Fibroblast of skin of right quadriceps (primary cell): ENCODE measurements around the gene SNRNP35.
"Not testable (repeated sequence)": the region's sequence is repeated elsewhere in the genome, so short reads cannot be mapped to it uniquely, and the experiment has no call there.

ENCODE experiments used
- DNase-seq: peaks from one replicate; pipeline ENCODE4 v3.0.0-alpha.2; 2013

SNRNP35 gene

DNA sequence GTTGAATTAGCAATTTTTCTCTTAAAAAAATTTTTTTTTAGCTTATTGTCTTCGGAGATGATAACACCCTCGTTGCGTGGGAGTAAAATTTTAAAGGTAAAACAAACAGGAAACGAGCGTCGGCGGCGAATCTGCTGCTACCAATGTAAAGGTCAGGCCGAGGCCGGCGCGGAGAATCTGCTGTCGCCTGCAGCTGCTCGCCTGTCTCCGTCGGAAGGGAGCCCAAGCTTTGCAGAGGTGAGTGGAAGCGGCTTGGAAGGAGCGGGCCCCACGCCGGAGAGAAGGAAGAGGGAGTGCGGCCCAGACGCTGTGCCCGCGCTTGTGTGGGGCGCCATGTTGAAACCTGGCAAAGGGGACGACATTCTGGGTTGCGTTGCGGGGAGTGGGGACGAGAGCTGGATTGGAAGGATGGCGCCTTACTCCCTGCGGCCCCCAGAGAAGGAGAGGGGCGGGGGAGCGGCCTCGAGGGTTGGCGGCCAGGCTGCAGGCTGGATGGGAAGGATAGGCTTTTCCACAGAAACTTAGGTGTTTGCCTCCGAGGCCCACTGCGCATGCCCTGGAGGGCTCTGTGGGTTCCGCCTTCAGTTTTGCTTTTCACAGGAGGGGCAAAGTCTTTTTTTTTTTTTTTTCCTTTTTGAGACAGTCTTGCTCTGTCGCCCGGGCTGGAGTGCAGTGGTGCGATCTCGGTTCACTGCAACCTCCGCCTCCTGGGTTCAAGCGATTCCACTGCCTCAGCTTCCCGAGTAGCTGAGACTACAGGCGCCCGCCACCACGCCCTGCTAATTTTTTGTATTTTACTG is at the start of gene SNRNP35:
SNRNP35 (plus strand) TSS at position 160 of the 800 bp plus-strand sequence. CDS start 7,402 bp downstream, outside the sequence.
- peak; percentile 89 for DNase-seq

DNA sequence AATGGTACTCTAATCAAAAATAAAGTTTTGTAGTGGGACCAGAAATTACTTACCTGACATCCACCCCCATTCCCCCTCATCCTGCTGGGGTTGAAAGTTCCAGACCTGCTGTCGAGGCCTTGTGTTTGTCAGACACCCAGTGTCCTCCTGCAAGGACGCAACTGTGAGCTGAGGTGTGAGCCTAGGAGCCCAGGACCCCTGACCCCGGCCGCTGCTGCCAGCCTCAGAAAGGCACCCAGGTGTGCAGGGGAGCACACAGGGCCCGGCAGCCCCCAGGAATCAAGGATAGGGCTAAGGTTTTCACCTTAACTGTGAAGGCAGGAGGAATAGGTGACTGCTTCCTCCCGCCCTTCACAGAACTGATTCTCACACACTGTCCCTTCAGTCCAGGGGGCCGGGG is 49.3 kb upstream of the SNRNP35 start:
- DNase-seq, result not testable (repeated sequence)

- DNase-seq, result not testable (repeated sequence)
Measured at GRCh38 chr12:123409284-123410040, 48.5 kb upstream of the SNRNP35 start.

- DNase-seq, result no peak
Measured at GRCh38 chr12:123410041-123410412, 47.9 kb upstream of the SNRNP35 start.

DNA sequence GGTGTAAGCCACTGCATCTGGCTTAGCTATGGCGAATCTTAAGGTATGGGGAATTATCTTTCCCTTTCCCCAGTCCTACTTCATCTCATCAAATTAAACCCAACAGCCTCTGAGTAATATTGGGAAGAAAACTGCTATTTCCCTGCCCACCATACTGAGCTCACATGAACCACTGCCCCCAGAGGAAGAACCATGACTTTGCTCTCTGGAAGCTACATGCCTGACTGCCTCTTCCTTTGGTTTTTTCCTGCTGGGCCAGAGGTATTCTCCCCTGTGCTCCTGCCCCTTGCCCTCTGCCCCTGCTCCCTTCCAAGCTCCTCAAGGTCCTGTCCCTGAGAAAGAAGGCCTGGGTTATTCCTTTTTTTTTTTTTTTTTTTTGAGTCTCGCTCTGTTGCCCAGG is 36.6 kb upstream of the SNRNP35 start:
- DNase-seq, result no peak

DNA sequence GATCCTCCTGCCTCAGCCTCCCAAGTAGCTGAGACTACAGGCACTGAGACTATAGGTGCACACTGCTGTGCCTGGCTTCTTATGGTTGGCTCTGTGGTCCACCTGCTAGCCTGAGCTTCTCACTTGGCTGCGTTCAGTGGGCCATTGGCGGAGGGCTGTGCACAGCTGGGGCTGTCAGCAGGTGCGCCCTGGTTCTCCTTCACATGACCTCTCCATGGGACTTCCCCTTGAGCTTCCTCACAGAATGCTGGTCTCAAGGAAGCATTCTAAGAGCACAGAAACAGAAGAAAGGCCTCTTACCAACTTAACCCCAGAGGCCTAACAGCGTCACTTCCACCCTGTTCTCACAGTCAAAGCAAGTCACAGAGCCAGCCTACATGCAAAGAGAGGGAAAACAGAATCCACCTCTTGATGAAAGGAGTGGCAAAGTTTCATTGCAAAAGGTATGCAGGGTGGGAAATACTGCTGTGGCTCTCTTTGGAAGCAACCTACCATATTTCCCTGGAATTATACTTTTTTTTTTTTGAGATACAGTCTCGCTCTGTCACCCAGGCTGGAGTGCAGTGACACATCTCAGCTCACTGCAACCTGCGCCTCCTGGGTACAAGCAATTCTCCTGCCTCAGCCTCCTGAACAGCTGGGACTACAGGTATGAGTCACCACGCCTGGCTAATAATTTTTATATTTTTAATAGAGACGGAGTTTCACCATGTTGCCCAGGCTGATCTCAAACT is 30.7 kb upstream of the SNRNP35 start:
- DNase-seq, result no peak

DNA sequence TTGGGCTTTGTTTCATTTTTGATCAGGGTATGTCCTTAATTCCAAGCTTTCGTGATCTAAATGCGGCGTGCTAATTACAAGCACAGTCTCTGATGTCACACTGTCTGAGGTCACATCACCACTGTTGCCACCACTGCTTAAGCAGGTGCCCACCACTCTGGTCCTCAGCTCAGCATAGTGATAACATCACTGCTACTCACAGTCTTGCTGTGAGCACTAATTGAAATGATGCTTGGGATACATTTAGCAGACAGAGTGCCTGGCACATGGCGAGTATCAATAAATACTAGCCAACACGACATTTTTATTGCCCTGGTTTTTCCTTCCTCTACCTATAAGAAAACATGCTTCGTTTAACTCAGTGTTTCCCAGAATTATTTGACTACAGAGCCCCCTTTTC is 29.3 kb upstream of the SNRNP35 start:
- DNase-seq, result no peak

DNA sequence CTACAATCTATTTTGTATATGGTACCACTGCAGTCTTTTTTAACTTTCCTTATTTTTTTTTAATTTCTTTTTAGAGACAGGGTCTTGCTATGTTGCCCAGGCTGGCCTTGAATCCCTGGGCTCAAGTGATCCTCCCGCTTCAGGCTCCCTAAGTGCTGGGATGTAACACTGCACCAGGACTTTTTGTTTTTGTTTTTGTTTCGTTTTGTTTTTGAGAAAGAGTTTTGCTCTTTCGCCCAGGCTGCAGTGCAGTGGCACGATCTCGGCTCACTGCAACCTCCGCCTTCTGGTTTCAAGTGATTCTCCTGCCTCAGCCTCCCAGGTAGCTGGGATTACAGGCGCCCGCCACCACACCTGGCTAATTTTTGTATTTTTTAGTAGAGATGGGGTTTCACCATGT is 28.8 kb upstream of the SNRNP35 start:
- DNase-seq, result not testable (repeated sequence)

DNA sequence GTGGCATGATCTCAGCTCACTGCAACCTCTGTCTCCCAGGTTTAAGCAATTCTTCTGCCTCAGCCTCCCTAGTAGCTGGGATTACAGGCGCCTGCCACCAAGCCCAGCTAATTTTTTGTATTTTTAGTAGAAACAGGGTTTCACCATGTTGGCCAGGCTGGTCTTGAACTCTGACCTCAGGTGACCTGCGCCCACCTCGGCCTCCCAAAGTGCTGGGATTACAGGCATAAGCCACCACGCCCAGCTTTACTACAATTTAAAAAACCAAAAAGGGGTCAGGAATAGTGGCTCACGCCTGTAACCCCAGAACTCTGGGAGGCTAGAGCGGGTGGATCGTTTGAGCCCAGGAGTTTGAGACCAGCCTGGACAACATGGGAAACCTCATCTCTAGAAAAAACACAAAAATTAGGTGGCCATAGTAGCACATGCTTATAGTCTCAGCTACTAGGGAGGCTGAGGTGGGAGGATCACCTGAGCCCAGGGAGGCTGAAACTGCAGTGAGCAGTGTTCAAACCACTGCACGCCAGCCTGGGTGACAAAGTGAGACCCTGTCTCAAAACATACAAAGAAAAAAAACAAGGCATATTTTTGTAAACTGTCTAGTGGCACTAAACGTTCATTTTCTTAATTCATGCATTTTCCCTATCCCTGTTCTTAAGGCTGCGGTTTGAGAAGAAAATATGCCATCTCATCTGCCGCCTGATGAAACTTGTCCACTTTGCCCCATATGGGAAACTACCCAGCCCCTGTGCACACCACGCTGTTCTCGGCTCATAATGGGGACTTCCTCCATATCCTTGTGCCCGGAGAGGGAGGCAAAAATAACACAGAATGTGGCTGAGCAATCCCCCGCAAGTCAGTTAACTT is 25.8 kb upstream of the SNRNP35 start:
- not testable (repeated sequence) for DNase-seq

GRCh38 chr12:123433615-123434014 is 24.3 kb upstream of the SNRNP35 start:
- DNase-seq, result no peak

DNA sequence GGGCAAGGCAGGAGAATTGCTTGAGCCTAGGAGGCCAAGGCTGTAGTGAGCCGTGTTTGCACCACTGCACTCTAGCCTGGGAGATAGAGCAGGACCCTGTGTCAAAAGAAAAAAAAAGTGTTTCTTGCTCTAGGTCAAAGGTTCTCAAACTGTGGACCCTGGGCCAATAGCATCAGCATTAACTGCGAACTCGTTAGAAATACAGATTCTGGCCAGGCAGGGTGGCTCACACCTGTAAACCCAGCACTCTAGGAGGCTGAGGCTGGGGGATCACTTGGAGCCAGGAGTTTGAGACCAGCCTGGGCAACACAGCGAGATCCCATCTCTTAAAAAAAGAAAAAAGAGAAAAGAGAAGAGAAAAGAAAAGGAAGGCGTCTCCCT is 22.3 kb upstream of the SNRNP35 start:
- no peak for DNase-seq

- DNase-seq, result peak; percentile 68
Measured at GRCh38 chr12:123436017-123436964, 21.6 kb upstream of the SNRNP35 start, which contains the start of gene RILPL2. TSS of gene RILPL2 (minus strand) at chr12:123436684. CDS start at chr12:123436420, 264 bp downstream.

DNA sequence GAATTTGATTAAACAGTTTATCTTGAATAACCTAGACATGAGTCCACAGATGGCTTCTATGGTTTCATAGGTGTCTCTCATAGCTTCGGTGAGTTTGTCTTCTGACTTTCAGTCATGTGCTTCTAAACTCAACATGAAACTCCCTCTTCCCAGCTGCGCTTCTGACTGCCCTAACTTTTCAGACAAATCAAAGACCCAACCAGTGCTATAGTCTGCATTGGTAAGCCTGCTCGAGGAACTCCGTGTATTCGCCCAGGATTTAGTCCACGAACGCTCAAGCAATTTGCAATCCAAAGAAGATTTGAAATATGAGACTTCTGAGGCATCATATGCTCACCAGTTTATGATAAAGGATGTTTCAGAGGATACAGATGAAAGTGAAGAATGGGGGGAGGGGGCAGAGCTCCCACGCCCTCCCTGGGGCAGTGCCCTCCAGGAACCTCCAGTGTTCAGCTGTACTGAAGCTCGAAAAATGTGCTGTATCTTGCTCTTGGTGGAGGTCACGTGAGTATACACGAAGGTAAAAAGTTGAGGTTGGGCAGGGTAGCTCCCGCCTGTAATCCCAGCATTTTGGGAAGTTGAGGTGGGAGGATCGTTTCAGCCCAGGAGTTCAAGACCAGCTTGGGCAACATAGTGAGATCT is 16.3 kb upstream of the SNRNP35 start:
- no peak for DNase-seq

- no peak for DNase-seq
Measured at GRCh38 chr12:123442774-123443173, 15.2 kb upstream of the SNRNP35 start.

- peak; percentile 23 for DNase-seq
Measured at GRCh38 chr12:123444092-123445026, 13.6 kb upstream of the SNRNP35 start.

GRCh38 chr12:123445388-123446332 is 12.3 kb upstream of the SNRNP35 start:
- peak; percentile 13 for DNase-seq

GRCh38 chr12:123446333-123446713 is 11.6 kb upstream of the SNRNP35 start:
- no peak for DNase-seq

GRCh38 chr12:123449249-123449733 is 8.6 kb upstream of the SNRNP35 start:
- no peak for DNase-seq
